Nephron (organoid): ENCODE data around the gene ZFP62.
"Not testable (repeated sequence)": the region's sequence is repeated elsewhere in the genome, so short reads cannot be mapped to it uniquely, and the experiment has no call there.

Experiments
- H3K27ac Mint-ChIP-seq, 3 experiments: 2 replicates each; pipeline ENCODE4 v1.8.0; 2020; ENCODE audit warnings: mixed read lengths in 3 of 3, mild to moderate bottlenecking in 2 of 3, moderate library complexity in 1 of 3
- H3K27me3 Mint-ChIP-seq: 2 replicates; pipeline ENCODE4 v1.8.0; 2021; ENCODE audit warnings: low read depth, mild to moderate bottlenecking, moderate library complexity, mixed read lengths
- H3K36me3 Mint-ChIP-seq: 2 replicates; pipeline ENCODE4 v1.8.0; 2020; ENCODE audit warnings: low read depth, mixed read lengths
- H3K4me1 Mint-ChIP-seq: 2 replicates; pipeline ENCODE4 v1.8.0; 2020; ENCODE audit warnings: mixed read lengths
- H3K4me3 Mint-ChIP-seq, 3 experiments: 2 replicates each; pipeline ENCODE4 v1.8.0; 2020; ENCODE audit warnings: mild to moderate bottlenecking in 3 of 3, mixed read lengths in 3 of 3, moderate library complexity in 2 of 3
- H3K9me3 Mint-ChIP-seq: 2 replicates; pipeline ENCODE4 v1.8.0; 2020; ENCODE audit warnings: mixed read lengths
- CTCF ChIP-seq, 3 experiments: fragments of 200-600 bp; sonication (generic); IDR thresholded peaks; one replicate each; pipeline ENCODE4 v1.5.0; 2021; ENCODE audit warnings: antibody characterized with exemption in 3 of 3; ENCODE audit not compliant: unreplicated experiment in 3 of 3

The ZFP62 gene

GRCh38 chr5:180831139-180832093 is 29.7 kb downstream of the ZFP62 start:
- Mint-ChIP-seq H3K4me1 (peaks cover 16% of the 10 kb centered on the region), H3K9me3 (peaks cover 20% of the 10 kb centered on the region), H3K4me3 (peak overlapping the region; percentile 93 to 99 (median 96)), H3K27me3 (peaks cover 5% of the 10 kb centered on the region), H3K27ac (peak overlapping the region; percentile 100), H3K36me3 (peaks cover 61% of the 10 kb centered on the region)
- TF ChIP-seq CTCF (IDR thresholded peaks at IDR 0.05; ENCODE audit: unreplicated experiment in 3 of 3), result peak in 2 of 3 experiments; percentile 13 to 24

GRCh38 chr5:180830253-180831138 is 30.6 kb downstream of the ZFP62 start:
- H3K9me3 Mint-ChIP-seq, result peaks cover 20% of the 10 kb centered on the region
- H3K4me1 Mint-ChIP-seq, result peaks cover 25% of the 10 kb centered on the region
- peaks cover 5% of the 10 kb centered on the region for H3K27me3 Mint-ChIP-seq
- TF ChIP-seq CTCF (IDR thresholded peaks at IDR 0.05; ENCODE audit: unreplicated experiment in 3 of 3), result no peak
- peaks cover 58% of the 10 kb centered on the region for H3K36me3 Mint-ChIP-seq
- peak overlapping the region; percentile 100 for H3K27ac Mint-ChIP-seq
- peak overlapping the region; percentile 93 to 99 (median 96) for H3K4me3 Mint-ChIP-seq

GRCh38 chr5:180829726-180830125 is 31.4 kb downstream of the ZFP62 start:
- Mint-ChIP-seq H3K27ac (peak overlapping the region in 2 of 3 experiments; percentile 100), H3K36me3 (peaks cover 52% of the 10 kb centered on the region), H3K4me1 (peaks cover 33% of the 10 kb centered on the region), H3K4me3 (peak overlapping the region; percentile 93 to 99 (median 96)), H3K9me3 (peaks cover 20% of the 10 kb centered on the region), H3K27me3 (peaks cover 5% of the 10 kb centered on the region)
- TF ChIP-seq CTCF (IDR thresholded peaks at IDR 0.05; ENCODE audit: unreplicated experiment in 3 of 3), result no peak

- peaks cover 44% of the 10 kb centered on the region for H3K36me3 Mint-ChIP-seq
- not testable (repeated sequence) for H3K27ac Mint-ChIP-seq, H3K27me3 Mint-ChIP-seq
- peaks cover 20% of the 10 kb centered on the region for H3K9me3 Mint-ChIP-seq
- H3K4me3 Mint-ChIP-seq, result peak overlapping the region; percentile 50 to 73 (median 60)
- peaks cover 40% of the 10 kb centered on the region for H3K4me1 Mint-ChIP-seq
Observed at GRCh38 chr5:180828756-180829531, 32.1 kb downstream of the ZFP62 start.

- not testable (repeated sequence) for H3K27me3 Mint-ChIP-seq
- Mint-ChIP-seq H3K36me3 (peaks cover 43% of the 10 kb centered on the region), H3K27ac (peak overlapping the region in 1 of 3 experiments; percentile 28), H3K9me3 (peaks cover 20% of the 10 kb centered on the region), H3K4me1 (peaks cover 47% of the 10 kb centered on the region), H3K4me3 (peak overlapping the region; percentile 8 to 57 (median 12))
Observed at GRCh38 chr5:180827374-180827773, 33.7 kb downstream of the ZFP62 start.

GRCh38 chr5:180825768-180826525 is 35.1 kb downstream of the ZFP62 start:
- peaks cover 34% of the 10 kb centered on the region for H3K36me3 Mint-ChIP-seq
- peaks cover 45% of the 10 kb centered on the region for H3K4me1 Mint-ChIP-seq
- H3K9me3 Mint-ChIP-seq, result peaks cover 16% of the 10 kb centered on the region
- peak overlapping the region; percentile 54 to 85 (median 74) for H3K27ac Mint-ChIP-seq
- TF ChIP-seq CTCF (IDR thresholded peaks at IDR 0.05; ENCODE audit: unreplicated experiment in 3 of 3), result no peak
- peaks cover 5% of the 10 kb centered on the region for H3K27me3 Mint-ChIP-seq
- peak overlapping the region in 1 of 3 experiments; percentile 15 for H3K4me3 Mint-ChIP-seq
